ENCODE data around the gene NDRG2.

Gene NDRG2

GRCh38 chr14:21024585-21025370, at the start of gene NDRG2:
Gene NDRG2, minus strand, starts transcription at chr14:21025061. Its CDS starts 1,746 bp downstream, at chr14:21023315.
- in situ Hi-C loops (cut with MboI; ENCODE audit: low sequenced_read_pairs) = no loop called here

GRCh38 chr14:21073921-21074320, 49.1 kb upstream of the NDRG2 start:
- in situ Hi-C loops (cut with MboI; ENCODE audit: low sequenced_read_pairs) = no loop called here

- in situ Hi-C loops (cut with MboI; ENCODE audit: low sequenced_read_pairs) = no loop called here
These were observed 48.0 kb upstream of the NDRG2 start for GRCh38 chr14:21072781-21073339.

GRCh38 chr14:21072031-21072473, 47.2 kb upstream of the NDRG2 start:
- in situ Hi-C loops (cut with MboI; ENCODE audit: low sequenced_read_pairs) = no loop called here

- in situ Hi-C loops (cut with MboI; ENCODE audit: low sequenced_read_pairs) = no loop called here
These were observed 46.6 kb upstream of the NDRG2 start for GRCh38 chr14:21071225-21072030.

- in situ Hi-C loops (cut with MboI; ENCODE audit: low sequenced_read_pairs) = no loop called here
These were observed 45.9 kb upstream of the NDRG2 start for GRCh38 chr14:21070610-21071224.

GRCh38 chr14:21070083-21070609, 45.3 kb upstream of the NDRG2 start, which contains the start of gene ARHGEF40:
Gene ARHGEF40, plus strand, starts transcription at chr14:21070304. Its CDS starts 93 bp downstream, at chr14:21070397.
- in situ Hi-C loops (cut with MboI; ENCODE audit: low sequenced_read_pairs) = no loop called here

GRCh38 chr14:21069388-21070082, 44.7 kb upstream of the NDRG2 start:
- in situ Hi-C loops (cut with MboI; ENCODE audit: low sequenced_read_pairs) = loop anchor here (5.0 kb wide), 1 partner anchor 33 kb away; the partner anchor contains the start of gene TMEM253

- in situ Hi-C loops (cut with MboI; ENCODE audit: low sequenced_read_pairs) = loop anchor here (5.0 kb wide), 1 partner anchor 34 kb away; the partner anchor contains the start of gene TMEM253
These were observed 43.9 kb upstream of the NDRG2 start for GRCh38 chr14:21068521-21069387.

GRCh38 chr14:21066882-21067502, 42.1 kb upstream of the NDRG2 start:
- in situ Hi-C loops (cut with MboI; ENCODE audit: low sequenced_read_pairs) = loop anchor here (5.0 kb wide), 1 partner anchor 35 kb away; the partner anchor contains the start of gene TMEM253

GRCh38 chr14:21063479-21063878, 38.6 kb upstream of the NDRG2 start:
- in situ Hi-C loops (cut with MboI; ENCODE audit: low sequenced_read_pairs) = no loop called here

- in situ Hi-C loops (cut with MboI; ENCODE audit: low sequenced_read_pairs) = no loop called here
These were observed 36.4 kb upstream of the NDRG2 start for GRCh38 chr14:21061347-21061668.

- in situ Hi-C loops (cut with MboI; ENCODE audit: low sequenced_read_pairs) = no loop called here
These were observed 35.9 kb upstream of the NDRG2 start for GRCh38 chr14:21060614-21061346.

- in situ Hi-C loops (cut with MboI; ENCODE audit: low sequenced_read_pairs) = no loop called here
These were observed 35.2 kb upstream of the NDRG2 start for GRCh38 chr14:21059842-21060613.

GRCh38 chr14:21058903-21059302, 34.0 kb upstream of the NDRG2 start:
- in situ Hi-C loops (cut with MboI; ENCODE audit: low sequenced_read_pairs) = no loop called here

GRCh38 chr14:21057803-21058675, 33.2 kb upstream of the NDRG2 start, which contains the start of gene RNASE8:
Gene RNASE8, plus strand, starts transcription at chr14:21057822. Its CDS starts 71 bp downstream, at chr14:21057893.
- in situ Hi-C loops (cut with MboI; ENCODE audit: low sequenced_read_pairs) = no loop called here

All from HL-60/S4 (cell line).